Breast epithelium (tissue), 3 donors: Measurements from ENCODE around the gene LRRN2.

ENCODE experiments used
- CTCF ChIP-seq, 3 donors: fragments of 450-650 bp; IDR thresholded peaks; one replicate each; pipeline ENCODE4 v1.5.1; 2016 to 2017; ENCODE audit warnings: antibody characterized with exemption in 3 of 3, mild to moderate bottlenecking in 3 of 3, moderate library complexity in 3 of 3
- POLR2AphosphoS5 ChIP-seq, 3 donors: sonication (generic); formaldehyde crosslinking; IDR thresholded peaks; one replicate each; pipeline ENCODE4 v1.6.1; 2017; ENCODE audit warnings: antibody characterized with exemption in 3 of 3

DNA sequence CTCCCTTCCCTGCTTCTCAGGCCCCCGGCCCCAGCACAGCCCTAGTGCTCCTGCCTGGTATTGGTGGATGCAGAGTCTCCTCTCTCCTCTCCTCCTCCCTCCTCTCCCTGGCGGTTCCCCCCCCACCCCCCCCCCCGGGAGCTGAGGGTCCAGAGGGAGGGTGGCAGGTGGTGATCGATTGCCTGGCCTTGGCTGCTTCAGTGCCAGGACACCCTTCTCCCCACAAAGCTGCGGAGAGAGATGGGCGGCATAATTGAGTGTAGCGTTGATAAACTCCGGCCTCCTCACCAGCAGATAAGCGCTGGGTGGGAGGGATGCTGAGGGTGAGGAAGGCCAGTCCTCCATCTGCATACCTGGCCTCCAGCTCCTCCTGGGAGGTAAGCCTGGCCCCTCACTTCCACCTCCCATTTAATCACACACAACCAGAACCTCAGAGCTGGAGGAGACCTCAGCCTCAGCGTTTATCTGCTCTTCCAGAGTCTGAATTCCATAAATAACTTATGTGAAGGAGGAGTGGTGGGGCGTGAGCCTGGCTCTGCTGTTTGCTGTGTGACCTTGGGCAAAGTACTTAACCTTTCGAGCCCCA, 60.8 kb downstream of the LRRN2 start:
- TF ChIP-seq POLR2AphosphoS5 (IDR thresholded peaks at IDR 0.05) (no peak), CTCF (IDR thresholded peaks at IDR 0.05) (no peak)
